ENCODE data around the gene PMCH.

DNA sequence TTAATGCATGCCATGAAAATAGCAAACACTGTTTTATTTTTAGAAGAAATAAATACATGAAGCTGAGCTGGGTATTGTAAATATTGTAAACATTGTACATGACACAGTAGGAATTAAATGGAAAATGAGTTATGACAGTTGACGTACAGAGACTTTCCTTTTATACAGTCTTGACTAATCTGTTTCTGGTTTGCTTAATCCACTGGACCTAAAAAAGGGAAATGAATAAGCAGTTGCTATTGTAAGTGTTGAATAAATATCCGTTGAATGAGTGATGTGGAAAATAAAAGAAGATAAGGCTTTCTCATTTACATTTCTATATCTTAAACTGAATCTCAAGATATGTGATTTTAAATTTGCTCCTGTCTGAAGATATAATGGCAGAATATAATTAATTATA lies 15.0 kb downstream of the PMCH start:
- TF ChIP-seq, protein P1, sequence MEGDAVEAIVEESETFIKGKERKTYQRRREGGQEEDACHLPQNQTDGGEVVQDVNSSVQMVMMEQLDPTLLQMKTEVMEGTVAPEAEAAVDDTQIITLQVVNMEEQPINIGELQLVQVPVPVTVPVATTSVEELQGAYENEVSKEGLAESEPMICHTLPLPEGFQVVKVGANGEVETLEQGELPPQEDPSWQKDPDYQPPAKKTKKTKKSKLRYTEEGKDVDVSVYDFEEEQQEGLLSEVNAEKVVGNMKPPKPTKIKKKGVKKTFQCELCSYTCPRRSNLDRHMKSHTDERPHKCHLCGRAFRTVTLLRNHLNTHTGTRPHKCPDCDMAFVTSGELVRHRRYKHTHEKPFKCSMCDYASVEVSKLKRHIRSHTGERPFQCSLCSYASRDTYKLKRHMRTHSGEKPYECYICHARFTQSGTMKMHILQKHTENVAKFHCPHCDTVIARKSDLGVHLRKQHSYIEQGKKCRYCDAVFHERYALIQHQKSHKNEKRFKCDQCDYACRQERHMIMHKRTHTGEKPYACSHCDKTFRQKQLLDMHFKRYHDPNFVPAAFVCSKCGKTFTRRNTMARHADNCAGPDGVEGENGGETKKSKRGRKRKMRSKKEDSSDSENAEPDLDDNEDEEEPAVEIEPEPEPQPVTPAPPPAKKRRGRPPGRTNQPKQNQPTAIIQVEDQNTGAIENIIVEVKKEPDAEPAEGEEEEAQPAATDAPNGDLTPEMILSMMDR (IDR thresholded peaks at IDR 0.05 in 2 of 3, conservative IDR thresholded peaks at IDR 0.05 in 1 of 3; ENCODE audit: control insufficient read depth in 2 of 3, extremely low read depth in 1 of 3, insufficient read depth in 1 of 3, low read depth in 3 of 3, low read length in 3 of 3) = no peak
- TF ChIP-seq ASH2L (IDR thresholded peaks at IDR 0.05; ENCODE audit: borderline replicate concordance, low read depth) = no peak
- no peak for TF ChIP-seq SIX5 (IDR thresholded peaks at IDR 0.05; ENCODE audit: low read depth, low read length, severe bottlenecking)
- TF ChIP-seq EZH2 (IDR thresholded peaks at IDR 0.05; ENCODE audit: borderline replicate concordance, control insufficient read depth, low read depth, low read length) = no peak
